ENCODE results near the gene HOXA9. TPM values are rescaled to one million over a fixed set of nuclear protein-coding genes. Genes with fewer than 3 reads are reported as not detected.

Gene HOXA9
- total RNA-seq: not detected

DNA sequence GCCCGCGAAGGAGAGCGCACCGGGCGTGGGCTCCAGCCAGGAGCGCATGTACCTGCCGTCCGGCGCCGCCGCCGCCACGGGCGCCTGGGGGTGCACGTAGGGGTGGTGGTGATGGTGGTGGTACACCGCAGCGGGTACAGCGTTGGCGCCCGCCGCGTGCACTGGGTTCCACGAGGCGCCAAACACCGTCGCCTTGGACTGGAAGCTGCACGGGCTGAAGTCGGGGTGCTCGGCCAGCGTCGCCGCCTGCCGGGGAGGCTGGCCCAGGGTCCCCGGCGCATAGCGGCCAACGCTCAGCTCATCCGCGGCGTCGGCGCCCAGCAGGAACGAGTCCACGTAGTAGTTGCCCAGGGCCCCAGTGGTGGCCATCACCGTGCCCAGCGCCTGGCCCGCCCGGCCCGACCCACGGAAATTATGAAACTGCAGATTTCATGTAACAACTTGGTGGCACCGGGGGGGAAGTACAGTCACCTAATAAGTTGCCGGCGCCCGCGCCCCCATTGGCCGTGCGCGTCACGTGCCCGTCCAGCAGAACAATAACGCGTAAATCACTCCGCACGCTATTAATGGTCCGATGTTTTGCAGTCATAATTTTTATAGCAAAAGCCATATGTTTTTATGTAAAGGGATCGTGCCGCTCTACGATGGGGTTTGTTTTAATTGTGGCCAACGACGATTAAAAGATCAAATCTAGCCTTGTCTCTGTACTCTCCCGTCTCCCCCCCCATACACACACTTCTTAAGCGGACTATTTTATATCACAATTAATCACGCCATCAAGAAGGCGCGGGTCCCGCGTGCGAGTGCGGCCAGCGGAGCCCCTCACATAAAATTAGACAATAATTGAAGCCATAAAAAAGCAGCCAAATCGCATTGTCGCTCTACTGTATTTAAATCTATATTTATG lies at the start of gene HOXA9:
Gene HOXA9, minus strand, starts transcription at position 449 of the 907 bp plus-strand sequence. Its CDS starts 80 bp downstream, at position 369.
- POLR2A ChIA-PET: no interaction called here
- CTCF ChIA-PET: interaction anchor here (2.8 kb wide), 1 partner anchor 11 kb away, joined by 8 read pairs; no protein-coding TSS in a partner anchor

DNA sequence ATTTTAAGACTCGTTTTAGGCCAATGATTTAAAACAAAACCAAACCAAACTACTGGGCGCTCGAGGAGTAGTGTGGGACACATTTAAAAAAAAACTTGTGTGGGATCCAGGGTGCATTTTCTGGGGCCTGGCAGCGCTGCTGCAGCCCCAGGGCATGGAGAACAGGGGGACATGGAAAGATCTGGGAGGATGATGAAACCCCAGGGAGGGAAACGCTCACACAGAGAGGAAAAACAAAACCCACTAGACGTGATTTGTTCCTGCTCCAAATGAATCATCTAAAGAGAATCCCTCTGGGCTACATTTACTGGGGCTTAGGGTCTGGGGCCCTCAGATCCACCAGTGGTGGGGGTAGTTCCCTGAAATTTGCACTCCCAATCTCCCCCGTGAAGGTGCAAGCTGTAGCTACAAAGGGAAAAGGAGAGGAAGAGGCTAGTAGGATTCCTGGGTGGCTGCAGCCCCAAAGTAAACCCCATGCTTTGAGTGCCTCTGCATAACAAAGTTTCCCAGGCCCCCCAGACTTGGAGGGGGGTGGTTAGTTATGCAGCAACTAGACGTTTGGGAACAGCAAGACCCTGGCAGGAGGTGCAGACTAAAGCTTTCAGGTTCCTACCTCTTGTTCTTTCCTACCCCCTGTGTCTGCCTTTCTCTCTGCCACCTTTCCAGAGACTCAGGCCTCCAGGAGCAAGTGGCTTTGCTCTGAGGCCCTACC lies 49.1 kb upstream of the HOXA9 start:
- ChIA-PET POLR2A (no interaction called here), CTCF (no interaction called here)

GRCh38 chr7:27213433-27214238 lies 48.3 kb upstream of the HOXA9 start:
- CTCF ChIA-PET: no interaction called here

DNA sequence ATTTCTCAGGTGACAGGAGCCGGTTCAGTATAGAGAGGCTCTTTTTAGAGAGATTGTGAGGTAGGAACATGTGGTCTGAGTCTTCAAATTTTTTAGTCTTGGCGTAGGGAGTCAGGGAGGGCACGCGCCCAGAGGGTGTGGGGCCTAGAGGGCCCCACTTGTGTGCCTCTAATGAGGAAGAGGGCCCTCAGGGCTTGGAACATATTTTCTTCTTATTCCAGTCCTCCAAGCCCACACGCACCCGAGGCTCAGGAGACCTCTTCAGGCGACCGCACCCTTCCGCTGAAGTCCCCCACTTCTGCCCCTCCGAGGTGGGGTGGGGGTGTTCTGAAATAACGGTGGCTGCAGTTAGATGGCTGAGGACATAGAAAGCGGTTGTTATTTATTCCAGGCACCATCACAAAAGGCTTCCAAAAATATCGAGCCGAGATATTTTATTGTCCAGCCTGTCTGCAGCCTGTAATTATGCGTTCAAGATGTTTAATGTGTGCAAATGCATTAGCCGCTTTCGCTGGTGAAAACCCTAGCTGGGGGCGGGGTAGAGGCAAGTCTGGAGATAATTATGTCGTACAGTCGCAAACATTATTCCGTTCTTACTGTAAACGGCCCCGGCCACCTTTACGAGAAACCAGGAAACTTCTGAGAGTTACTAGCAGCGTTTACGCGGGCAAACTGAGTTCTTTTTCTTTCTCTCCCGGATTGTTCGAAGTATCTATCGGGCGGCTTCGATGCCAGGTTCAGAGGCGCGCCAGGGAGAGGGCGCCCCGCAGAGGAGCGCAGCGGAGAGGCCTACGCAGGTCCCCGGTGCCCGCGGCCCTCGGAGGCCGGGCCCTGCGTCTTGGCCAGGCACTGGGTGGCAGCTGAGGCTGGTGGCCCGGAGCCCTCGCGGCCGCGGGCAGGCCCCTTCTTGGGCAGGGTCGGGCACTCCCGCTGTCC lies 47.4 kb upstream of the HOXA9 start:
- CTCF ChIA-PET: no interaction called here
- POLR2A ChIA-PET: no interaction called here

More at GRCh38 chr7:27213433-27214238, 48.3 kb upstream of the HOXA9 start:
- POLR2A ChIA-PET: no interaction called here

DNA sequence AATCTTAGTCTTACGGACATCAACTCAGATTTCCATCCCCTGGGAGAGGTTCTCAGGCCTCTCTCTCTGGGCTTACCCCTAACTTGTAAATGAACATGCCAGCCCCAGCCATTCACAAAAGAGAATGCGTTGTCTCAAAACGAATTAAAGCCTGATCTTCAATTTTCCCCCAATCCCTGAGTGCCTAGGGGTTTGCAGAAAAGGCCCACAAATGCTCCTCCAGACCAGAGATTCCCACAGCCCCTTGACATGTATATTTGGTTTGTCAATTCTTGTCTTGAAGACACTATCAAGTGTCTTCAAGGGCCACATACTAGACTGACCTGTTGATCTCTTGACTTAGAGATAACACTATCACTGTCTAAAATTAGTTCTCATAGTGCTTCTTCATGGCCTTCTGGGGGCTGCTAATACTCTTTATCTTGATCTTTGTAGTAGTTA lies 46.4 kb upstream of the HOXA9 start:
- ChIA-PET CTCF (interaction anchor here (0.9 kb wide), 1 partner anchor 31 kb away, joined by 3 read pairs; the partner anchor contains the start of gene EVX1), POLR2A (no interaction called here)

DNA sequence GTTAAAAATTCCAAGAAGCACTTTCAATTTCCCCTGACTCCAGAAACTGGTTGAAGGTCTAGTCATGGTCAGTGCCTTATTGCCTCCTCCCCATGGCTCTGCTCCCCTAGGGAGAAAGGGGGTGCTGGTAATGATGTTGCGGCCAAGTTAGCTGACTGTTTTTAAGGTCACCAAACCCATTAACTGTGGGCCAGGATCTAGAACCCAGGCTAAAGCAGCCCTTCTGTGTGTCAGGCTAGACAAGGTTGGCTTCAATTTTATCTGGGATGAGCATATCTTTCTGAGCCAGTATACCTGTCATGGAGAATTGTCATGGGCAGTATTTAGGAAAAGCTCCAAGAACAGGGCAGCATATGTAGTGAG lies 45.7 kb upstream of the HOXA9 start:
- POLR2A ChIA-PET: no interaction called here
- CTCF ChIA-PET: interaction anchor here (0.9 to 1.8 kb wide), 4 partner anchors 12 to 45 kb away, joined by 3 to 7 read pairs (median 4); partner anchors contain the start of genes EVX1 and HOXA13

DNA sequence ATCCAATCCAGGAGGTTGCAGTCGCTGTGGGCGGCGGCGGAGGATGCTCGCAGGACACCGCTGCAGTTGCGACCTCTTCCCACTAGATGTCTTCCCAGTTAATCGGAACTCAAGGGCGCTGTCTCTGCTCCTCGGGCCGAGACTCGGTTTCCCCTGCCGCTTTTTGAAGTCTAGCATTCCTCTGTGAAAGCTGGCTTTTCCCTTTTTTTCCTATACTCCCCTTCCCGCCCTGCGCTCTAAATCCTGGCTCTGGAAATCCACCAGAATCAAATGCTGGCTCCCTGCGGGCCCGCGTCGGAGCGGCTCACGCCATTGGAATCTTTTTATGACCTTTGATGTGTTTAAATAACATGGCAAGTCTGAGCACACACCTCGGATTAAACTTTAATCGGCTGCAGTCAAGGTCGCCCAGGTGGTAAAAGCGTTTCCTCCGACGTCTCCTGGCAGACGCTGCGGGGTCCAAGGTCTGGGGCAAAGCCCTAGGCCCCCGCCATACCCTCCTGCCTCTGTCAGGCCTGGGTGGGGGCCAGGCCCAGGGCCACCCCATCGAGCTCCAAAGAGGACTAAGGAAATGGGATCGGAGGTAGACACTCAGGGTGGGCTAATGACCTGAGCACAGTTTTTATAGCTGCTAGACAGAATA lies 45.2 kb upstream of the HOXA9 start:
- POLR2A ChIA-PET: no interaction called here
- CTCF ChIA-PET: interaction anchor here (0.8 to 1.8 kb wide), 8 partner anchors 11 to 809 kb away, joined by 3 to 7 read pairs (median 3); partner anchors contain the start of genes EVX1 and HOXA13

DNA sequence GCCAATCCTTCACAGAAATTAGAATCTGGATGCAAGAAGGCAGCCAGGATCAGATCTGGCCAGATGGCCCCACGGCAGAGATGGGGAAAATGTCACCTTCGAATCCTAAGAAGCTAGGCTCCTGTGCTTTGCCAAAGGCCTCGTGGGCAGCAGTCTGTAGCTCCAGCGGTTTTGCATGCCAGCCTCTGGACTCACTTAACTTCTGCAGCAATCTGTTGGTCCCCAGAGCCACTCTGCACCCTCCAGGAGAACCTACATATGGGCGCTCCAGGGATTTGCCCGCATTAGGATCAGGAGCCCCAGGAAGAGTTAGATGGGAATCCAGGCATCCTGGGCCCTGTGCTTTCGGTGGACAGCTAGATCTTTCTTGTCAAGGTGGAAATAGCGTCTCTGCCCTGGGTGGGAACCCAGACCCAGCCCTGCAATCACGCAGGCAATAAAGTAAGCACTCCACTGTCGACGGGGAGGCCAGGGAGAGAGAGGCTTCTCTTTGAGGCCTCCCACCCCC lies 44.6 kb upstream of the HOXA9 start:
- POLR2A ChIA-PET: no interaction called here
- CTCF ChIA-PET: interaction anchor here (0.7 to 1.8 kb wide), 8 partner anchors 11 to 810 kb away, joined by 3 to 7 read pairs (median 3); partner anchors contain the start of gene HOXA13

DNA sequence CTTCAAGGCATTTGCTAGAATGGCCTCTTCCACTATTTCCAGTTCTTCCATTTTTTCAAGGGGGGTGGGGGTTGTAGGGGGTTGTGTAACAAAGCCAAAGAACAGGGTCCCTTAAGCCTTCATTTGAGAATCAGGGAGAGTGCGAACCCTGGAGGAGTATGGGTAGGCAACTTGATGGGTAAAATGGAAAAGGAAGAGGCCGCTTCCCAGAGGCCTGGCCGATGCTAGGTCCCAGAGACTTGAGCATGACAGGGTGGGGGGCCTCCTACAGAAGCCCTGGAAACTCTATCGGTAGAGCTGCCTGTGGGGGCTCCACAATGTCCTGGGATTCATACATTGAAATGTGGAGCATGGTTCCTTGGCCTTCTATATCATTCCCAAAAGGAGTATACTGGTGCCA lies 43.7 kb upstream of the HOXA9 start:
- CTCF ChIA-PET: interaction anchor here (0.7 kb wide), 3 partner anchors 425 to 1492 kb away, joined by 3 to 5 read pairs (median 4); no protein-coding TSS in a partner anchor
- POLR2A ChIA-PET: no interaction called here

GRCh38 chr7:27207348-27207985 lies 42.1 kb upstream of the HOXA9 start:
- CTCF ChIA-PET: interaction anchor here (0.9 kb wide), 1 partner anchor 28 kb away, joined by 3 read pairs; no protein-coding TSS in a partner anchor
- POLR2A ChIA-PET: no interaction called here

- POLR2A ChIA-PET: no interaction called here
- CTCF ChIA-PET: no interaction called here
Observed at GRCh38 chr7:27205325-27206280, 40.3 kb upstream of the HOXA9 start.

- ChIA-PET POLR2A (no interaction called here), CTCF (no interaction called here)
Observed at GRCh38 chr7:27204851-27205322, 39.5 kb upstream of the HOXA9 start.

- ChIA-PET CTCF (interaction anchor here (1.0 kb wide), 1 partner anchor 43 kb away, joined by 3 read pairs; no protein-coding TSS in a partner anchor), POLR2A (no interaction called here)
Observed at GRCh38 chr7:27203964-27204594, 38.7 kb upstream of the HOXA9 start.

GRCh38 chr7:27203365-27203953 lies 38.1 kb upstream of the HOXA9 start:
- CTCF ChIA-PET: interaction anchor here (1.0 kb wide), 1 partner anchor 42 kb away, joined by 3 read pairs; no protein-coding TSS in a partner anchor
- POLR2A ChIA-PET: no interaction called here

DNA sequence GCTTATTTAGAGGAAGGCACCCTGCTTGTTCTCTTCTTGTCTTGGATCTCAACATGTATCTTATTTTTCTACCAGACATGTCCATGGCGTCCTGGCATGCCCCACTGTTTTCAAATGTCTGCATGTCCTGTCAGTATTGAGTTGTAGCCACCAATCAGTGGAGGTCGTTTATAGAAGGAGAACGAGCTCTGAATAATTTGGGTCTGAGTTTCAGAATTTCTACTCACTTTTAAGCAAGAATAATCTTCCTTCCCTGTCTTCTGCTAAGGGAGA lies 37.5 kb upstream of the HOXA9 start:
- POLR2A ChIA-PET: no interaction called here
- CTCF ChIA-PET: no interaction called here
